ENCODE data around the gene GFOD1.
A peak's percentile ranks its signal among the peaks of the same experiment; 100 is the strongest.

Gene GFOD1

DNA sequence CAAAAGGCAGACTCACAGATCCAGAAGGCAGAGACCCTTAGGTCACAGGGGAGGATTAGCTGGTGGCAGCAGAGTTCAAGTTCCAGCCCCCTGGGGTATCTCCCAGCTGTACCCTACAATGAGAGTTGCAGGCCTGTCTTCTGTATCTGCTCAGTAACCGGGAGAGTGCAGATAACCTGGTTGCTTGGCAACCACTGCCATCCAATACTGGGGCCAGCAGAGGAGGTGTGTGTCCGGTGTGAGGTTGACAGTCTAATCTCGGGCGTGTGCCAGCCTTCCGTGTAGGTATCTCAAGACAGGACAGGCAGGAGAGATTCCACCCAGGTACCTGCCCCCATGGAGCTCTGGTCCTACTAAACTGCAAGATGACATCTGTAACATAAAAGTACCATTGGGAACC is 102.4 kb downstream of the GFOD1 start:
- no peak for FAIRE-seq

DNA sequence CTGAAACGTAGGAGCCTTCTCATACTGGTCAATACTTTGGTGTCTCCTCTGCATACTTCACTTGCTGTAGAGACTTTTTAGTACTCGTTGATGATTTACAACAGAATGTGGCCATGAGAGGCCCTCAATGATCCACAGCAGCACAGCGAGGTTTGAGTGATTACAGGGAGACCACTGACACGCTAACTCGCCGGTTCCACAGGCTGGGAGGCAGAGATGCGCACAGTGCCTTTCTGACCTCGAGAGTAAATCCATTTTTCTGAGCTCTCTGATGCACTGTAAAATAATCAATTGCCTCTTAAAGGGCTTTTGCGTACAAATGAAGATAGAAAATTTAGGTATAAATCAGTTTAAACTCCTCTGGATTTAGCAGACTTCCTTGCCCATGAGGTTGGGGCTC is 102.9 kb downstream of the GFOD1 start:
- no peak for DNase-seq (ENCODE audit: insufficient read length, low spot score)
- FAIRE-seq, result no peak

More for the DNA sequence above, 102.4 kb downstream of the GFOD1 start:
- no peak for DNase-seq (ENCODE audit: insufficient read length, low spot score)

DNA sequence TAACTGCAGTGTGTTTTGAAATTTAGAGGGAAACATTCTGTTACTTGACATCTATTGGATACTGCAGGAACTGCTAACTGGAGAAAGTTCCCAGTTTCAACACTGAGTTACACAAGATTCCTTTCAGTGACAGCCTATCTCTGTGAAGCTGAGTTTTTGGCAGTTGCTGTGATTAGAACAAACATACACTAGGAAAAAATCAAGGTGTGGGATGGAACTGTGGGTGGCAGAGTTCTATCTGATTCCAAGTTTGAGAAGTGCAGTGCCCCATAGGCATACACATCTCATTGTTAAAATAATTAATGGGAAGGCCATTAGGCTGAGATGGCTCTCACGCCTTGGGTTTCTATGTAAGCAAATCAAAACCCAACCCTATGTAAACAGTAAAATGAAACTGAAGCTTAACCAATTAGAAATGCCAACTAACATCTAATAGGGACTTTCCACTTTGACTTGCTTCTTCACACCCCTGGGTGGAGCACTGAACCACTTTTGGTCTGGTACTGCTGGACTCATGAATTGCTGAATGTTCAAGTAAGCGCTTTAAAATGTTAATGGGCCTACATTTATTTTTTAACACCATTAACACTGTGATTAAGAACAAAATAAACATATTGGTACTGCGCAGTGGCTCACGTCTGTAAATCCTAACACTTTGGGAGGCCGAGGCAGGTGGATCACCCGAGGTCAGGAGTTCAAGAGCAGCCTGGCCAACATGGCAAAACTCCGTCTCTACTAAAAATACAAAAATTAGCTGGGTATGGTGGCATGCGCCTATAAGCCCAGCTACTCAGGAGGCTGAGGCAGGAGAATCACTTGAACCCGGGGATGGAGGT is 103.9 kb downstream of the GFOD1 start:
- peak; percentile 50 for DNase-seq (ENCODE audit: insufficient read length, low spot score)
- peak; percentile 95 for FAIRE-seq

DNA sequence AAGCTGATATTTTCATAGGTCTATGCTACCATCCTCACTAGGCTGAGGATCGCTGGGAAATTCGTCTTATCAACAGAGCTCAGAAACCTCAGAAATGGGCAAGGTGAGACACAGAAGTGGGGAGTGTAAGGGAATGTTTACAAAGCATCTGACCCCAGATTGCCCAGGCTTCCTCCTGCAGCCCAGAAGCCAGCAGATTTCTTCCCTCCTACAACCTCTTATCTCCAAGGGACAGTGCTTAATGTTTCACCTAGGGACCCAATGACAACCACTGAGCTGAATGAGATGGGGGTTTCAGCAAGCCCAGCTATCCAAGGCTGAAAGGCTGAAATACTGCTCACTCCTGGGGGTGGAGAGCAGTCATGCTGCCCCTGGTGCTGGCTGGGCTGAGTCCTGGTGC is 106.6 kb downstream of the GFOD1 start:
- FAIRE-seq, result no peak

DNA sequence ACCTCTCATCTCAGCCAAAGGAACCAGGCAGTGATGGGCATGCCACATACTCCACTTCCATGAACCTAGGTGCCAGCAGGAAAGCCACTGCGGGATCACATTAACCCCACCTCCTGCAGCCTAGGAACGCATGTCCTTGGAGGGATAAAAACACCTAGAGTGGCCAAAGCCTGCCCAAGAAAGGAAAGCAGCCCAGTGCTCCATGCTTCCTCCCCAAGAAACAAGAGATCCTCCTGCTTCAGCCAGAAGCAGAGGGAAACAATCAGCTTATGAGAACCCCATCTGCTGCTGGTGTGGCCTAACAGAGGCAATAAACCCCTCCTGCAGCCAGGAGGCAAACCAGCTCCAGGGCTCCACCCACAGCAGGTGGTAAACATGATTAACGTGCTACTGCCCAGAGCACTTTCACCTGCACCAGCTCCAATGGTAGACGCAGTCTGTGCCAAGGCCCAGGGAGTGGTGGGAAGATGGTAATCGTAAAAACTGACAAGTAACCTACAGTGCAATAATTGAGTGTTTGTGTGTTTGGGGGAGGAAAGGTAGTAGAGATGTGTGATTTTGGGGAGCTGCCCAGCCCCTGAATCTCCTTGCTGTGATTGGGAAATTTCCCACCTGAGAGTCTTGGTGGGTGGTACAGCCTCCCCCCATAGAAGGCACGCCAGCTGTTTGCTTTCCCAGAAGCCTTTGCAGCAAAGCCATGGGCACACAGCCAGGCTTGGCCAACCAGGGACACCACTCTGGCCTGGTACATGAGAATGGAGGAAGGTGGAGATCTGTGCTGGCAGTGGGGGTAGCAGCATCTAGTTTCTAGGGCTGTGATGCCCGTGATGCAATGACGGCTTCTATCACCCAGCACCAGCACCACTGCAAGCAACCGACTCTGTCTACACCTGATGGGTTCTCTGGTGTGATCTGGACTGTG is 108.5 kb downstream of the GFOD1 start:
- DNase-seq (ENCODE audit: insufficient read length, low spot score) (no peak), FAIRE-seq (no peak)

More for the DNA sequence above, 106.6 kb downstream of the GFOD1 start:
- DNase-seq (ENCODE audit: insufficient read length, low spot score), result no peak

DNA sequence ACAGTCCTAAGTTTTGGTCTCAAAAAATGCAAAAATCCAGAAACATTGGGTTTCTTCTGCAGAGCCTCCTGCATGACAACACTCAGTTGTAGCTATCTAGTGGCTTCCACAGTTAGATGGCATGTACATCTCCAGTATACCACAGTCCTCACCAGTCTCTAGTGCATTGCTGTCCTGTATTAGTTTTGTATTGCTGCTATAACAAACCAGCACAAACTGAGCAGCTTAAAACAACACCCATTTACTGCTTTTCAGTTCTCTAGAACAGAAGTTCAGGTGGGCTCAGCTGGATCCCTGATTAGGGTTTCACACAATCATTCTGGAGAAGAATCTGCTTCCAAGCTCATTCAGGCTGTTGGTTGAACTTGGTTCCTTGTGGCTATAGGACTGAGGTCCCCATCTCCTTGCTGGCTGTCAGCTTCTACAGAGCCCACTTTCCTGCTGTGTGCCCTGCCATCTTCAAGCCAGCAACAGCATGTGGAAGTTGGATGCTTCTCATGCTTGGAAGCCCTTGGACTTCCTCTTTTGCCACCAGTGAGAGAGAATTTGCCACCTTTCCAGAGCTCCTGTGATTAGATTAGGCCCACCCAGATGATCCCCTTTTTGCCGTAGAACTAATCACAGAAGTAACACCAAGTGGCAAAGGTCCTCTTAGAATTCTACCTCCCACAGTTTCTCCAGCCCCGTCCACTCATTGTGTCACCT is 110.2 kb downstream of the GFOD1 start:
- DNase-seq (ENCODE audit: insufficient read length, low spot score) (no peak), FAIRE-seq (peak; percentile 72)

DNA sequence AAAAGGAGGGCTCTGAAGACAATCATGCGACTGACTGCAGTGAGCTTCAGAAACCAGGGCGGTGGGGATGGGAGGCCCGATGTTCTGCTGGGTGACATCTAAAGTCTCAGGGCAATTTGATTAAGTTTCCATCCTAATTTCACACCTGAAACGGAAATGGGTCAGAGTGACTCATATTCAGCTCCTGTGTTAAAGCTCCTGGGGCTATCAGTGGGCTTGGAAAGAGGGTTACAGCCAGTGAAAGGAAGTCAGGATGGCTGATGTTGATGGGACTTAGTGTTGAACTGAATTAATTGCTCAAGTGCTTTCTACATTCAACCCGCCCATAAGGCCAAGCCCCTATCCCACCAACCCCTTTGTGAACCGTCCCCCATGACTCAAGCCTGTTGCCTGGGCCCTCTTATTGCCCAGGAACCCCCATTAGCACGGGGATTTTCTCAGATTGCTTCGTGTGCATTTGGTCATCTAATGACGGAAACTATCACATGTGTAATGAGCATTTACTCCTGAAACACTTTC is 112.0 kb downstream of the GFOD1 start:
- DNase-seq (ENCODE audit: insufficient read length, low spot score), result peak; percentile 53
- peak; percentile 92 for FAIRE-seq

DNA sequence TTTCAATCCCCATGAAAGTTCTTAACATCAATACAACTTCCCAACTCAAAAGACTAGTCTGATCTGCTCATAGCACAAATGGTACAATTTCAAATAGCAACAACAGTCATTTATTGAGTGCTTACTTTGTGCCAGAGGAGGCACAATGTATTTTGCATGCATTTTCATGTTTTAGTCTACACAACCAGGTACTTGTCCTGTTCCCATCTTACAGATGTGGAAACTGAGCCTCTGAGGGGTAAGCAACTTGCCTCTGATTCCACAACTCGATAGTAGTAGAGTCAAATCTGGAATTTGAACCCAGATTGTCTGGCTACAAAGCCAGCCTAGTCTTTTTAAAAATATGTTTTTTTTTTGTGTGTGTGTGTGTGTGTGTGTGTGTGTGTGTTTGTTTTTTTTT is 113.5 kb downstream of the GFOD1 start:
- DNase-seq (ENCODE audit: insufficient read length, low spot score) (no peak), FAIRE-seq (no peak)

DNA sequence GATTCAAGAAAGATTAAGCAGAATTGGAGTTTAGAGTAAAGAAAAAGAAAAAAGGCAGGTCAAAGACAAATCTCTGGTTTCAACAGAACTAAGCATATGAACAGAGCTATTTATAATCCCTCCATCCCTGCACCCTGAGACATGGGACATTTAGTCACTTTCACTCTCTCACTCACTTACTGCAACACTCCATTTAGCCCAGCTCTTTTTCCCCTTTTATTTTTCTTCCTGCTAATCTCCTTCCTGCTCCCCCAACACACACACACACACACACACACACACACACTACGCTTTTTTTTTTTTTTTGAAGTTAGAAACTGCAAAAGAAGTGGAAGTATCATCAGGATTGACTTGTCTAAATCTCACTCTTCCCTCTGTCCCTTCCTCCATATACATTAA is 113.9 kb downstream of the GFOD1 start:
- DNase-seq (ENCODE audit: insufficient read length, low spot score) (no peak), FAIRE-seq (no peak)

DNA sequence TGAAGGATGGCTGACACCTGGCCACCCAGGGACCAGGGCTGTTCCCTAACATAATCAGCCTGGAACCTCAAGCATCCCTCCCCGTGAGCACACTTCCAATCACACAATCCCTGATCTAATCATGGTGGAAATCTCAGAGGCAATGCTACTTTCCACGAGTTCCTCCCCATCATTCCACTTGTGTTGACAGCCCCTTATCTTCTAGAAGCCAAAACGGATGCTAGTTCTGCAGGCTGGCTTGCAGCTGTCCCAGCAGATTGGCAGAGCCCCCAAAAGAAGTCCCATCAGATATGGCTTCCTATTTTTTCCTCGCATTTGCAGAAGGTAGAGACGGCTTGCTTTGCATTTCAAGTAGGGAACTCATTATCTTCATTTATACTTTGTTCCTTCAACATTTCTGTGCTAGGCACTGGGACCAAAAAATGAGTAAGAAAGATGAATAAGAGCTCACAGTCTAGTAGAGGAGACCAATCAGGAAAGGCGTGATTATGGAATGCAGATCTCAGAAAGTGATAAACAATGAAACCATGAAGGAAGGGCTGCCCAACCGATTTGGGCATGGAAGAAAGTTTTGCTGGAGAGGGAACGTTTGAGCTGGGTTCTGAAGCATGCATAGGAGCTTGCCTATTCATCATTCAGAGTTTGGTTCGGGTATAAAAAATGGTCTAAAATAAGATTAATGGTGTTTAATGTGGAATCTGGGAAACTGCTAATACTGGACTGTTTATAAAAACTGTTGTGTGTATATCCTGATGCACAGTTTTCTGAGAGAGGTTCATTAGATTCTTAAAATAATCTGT is 114.5 kb downstream of the GFOD1 start:
- no peak for FAIRE-seq
- DNase-seq (ENCODE audit: insufficient read length, low spot score), result no peak

DNA sequence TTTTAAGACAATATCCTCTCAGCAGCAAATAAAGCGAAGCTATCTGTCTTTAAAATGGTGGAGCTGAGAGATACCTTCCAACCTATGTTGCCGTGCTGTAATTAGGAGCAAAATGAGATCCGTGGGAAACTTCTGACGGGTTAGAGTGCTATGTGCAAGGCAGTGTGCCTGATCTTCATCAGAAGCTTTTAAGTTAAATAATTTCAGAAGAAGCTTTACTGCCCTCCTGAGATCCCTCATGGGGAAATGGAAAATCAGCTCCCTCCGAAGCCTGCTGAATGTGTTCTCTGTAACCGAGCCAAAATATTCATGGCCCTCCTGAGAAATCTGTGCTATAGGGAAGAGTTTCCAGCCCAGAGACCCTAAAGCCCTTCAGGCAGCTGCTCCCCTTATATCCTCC is 115.3 kb downstream of the GFOD1 start:
- DNase-seq (ENCODE audit: insufficient read length, low spot score) (no peak), FAIRE-seq (no peak)

DNA sequence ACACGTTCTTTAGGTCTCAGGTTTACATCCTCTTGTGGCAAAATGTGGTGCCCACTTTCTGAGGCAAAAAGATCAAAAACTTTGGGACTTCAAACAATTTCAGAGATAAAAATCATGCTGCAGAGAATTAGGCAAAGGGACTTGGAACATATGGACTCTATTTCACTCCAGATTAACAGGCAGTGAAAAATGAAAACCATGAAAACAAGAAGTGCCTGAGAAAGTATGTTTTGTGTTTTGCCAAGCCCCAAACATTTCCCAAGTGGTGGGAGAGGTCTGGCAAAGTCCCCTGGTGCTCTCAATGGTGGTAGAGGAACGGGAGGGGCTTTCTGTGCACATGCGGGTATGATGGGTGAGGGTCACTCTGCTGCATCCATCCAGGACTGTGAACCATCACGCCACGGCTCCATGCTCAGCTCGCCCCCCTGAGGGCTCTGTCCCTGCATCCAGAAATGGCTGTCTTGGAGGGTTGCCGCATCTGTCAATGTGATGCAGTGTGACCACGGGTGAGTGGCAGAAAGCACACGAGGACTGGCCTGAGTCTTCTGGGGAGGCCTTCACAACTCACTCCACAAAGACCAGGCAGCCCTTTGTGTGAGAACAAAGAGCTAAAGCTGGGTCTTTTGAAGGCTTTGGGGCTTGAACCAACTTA is 115.9 kb downstream of the GFOD1 start:
- FAIRE-seq, result no peak
- DNase-seq (ENCODE audit: insufficient read length, low spot score), result no peak

DNA sequence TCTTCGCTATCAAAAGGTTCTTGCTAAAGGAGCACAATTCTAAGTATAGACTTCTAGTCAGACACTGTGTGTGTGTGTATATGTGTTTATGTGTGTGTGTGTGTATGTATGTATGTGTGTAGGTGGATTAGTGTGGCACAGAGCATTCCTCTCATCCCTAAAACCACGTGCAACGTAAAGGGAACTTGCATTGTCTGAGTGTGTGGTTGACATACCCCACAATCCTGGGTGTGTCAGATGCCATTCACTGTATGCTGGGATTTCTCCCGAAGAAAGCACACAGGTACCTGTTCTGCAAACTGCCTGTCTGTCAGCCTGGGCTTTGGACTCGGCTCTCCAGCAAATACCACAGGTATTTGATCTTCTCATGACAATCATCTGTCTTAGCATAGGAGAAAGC is 116.8 kb downstream of the GFOD1 start:
- DNase-seq (ENCODE audit: insufficient read length, low spot score), result no peak
- no peak for FAIRE-seq

DNA sequence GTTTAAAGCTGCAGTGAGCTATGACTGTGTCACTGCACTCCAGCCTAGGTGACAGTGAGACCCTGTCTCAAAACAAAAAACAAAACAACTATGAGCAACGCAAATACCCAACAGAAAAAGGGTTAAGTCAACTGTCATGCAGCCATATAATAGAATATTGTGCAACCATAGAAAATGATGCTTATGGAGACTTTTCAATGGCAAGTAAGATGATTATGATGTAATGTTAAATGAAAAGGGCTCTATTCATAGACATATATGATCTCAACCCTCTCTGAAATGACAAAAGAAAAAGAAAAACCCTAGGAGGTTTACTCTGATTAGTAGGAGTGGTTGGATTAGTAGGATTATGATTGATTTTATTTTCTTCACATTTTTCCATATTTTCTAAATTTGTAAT is 117.8 kb downstream of the GFOD1 start:
- DNase-seq (ENCODE audit: insufficient read length, low spot score), result no peak
- FAIRE-seq, result no peak

DNA sequence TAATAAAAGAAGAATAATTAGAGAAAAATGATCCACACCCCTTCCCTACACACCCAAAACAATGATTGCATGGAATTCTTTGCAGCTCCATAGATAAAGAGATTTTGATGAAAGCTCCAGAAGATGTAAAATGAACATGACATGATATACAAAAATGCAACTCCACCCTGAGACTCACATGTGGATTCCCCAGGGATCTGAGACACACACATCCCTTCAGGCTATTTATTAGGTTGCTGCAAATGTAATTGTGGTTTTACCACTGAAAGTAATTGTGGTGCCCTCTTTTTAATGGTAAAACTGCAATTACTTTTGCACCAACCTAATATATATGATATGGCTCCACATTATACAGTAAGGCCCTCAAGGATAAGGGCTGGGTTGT is 118.7 kb downstream of the GFOD1 start:
- FAIRE-seq, result no peak
- DNase-seq (ENCODE audit: insufficient read length, low spot score), result no peak

DNA sequence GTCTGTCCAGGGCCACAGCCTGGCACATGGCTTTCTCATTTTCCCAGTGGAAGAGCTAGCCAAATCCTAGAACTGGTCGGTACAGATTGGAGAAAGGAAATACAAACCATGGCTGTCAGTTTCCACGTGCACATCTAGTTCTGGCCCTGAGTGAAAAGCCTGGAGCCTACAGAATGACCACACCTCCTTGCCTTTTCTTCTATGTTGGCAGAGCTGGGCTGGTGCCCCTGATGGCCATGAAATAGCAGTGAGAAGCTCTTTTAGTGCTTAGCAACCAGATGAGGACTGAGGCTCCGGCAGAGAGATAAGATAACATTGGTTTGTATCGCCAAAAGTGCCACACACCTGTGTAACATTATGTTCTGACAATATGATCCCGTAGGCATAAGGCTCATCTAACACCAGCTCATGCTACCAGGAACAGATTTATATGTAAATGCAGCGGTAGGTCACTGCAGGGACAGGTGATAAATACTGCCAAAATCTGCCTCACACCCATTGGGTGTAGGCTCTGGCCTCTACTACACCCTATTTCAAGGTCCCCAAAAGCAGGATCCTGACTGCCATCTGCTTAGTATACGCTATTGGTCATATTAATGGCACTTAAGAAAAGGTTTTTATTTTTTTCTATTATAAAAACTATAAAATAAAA is 119.2 kb downstream of the GFOD1 start:
- no peak for DNase-seq (ENCODE audit: insufficient read length, low spot score)
- FAIRE-seq, result no peak

DNA sequence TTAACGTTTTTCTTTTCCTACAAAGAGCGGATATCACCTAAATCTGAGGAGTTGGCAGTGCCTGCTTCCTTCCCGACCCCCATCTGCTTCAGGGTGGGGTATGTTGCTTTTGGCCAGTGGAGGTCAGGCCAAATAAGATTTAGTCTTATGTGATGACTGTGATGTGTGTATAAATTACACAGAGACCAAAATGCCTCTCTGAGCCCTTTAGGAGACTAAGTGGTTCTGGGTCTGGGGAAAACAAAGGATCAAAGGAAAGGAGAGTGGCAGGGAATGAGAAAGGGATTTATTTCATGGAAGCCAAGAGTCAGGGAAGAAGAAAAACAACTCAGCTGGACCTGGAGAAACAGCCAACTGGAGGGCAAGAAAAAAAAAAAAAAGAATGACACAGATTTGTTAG is 120.0 kb downstream of the GFOD1 start:
- FAIRE-seq (no peak), DNase-seq (ENCODE audit: insufficient read length, low spot score) (no peak)

DNA sequence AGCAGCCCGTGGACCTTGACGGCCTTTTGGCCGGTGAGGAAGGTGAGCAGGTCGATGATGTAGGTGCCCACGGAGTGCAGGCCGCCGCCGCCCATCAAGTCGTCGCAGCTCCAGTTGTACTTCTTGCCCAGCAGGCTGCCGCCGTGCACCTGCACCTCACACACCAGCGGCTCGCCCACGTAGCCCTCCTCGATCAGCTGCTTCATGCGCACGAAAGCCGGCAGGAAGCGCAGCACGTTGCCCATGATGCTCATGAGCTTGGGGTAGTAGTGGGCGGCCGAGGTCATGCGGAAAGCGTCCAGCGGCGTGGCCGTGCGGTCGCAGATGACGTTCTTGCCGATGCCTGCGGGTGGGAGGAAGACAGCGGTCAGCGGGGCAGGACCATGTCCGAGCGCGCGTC is 122.1 kb downstream of the GFOD1 start:
- FAIRE-seq (no peak), DNase-seq (ENCODE audit: insufficient read length, low spot score) (no peak)

DNA sequence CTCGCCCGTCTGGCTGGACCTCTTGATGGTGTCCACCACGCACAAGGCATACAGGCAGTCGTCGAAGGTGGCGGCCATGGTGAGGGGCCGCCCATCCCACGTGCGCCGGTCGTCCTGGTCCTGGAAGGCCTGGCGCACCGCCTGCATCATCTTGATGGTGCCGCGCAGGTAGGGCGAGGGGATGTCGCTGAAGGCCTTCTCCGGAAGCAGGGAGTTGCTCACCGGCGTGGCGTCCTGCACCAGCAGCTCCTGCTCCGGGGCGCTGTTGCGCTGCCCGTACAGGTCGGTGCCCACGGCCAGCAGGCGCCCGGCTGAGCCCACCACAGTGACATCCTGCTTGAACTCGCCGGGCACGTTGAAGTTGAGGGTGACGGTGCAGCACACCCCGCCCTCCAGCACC is 122.6 kb downstream of the GFOD1 start:
- no peak for DNase-seq (ENCODE audit: insufficient read length, low spot score)

More for the DNA sequence above, 122.6 kb downstream of the GFOD1 start:
- no peak for FAIRE-seq

Data from GM19239 (cell line).